OCI-LY7 (cell line): ENCODE results near the gene MYL3. TPM values are rescaled to one million over a fixed set of nuclear protein-coding genes. Genes with fewer than 3 reads are reported as not detected.

Experiments used
- BruUV-seq: library from RNA; stranded (reverse); fragments of 400-500 nt; replicated peaks from 2 replicates; lab custom pipeline; 2021; lab: Mats Ljungman, UMichigan
- CTCF ChIA-PET: fragments of 300-600 bp; sonication (Branson Sonifier 250); formaldehyde crosslinking; loops from one replicate; lab custom pipeline; 2022; ENCODE audit warnings: antibody characterized with exemption; ENCODE audit not compliant: unreplicated experiment; lab: Charles Lee
- POLR2A ChIA-PET: fragments of 300-600 bp; sonication (Branson Sonifier 250); formaldehyde crosslinking; loops from one replicate; lab custom pipeline; 2022; ENCODE audit warnings: antibody characterized with exemption; lab: Charles Lee
- DNase-seq: peaks from one replicate; pipeline ENCODE4 v3.0.0-alpha.2; 2015; ENCODE audit warnings: low spot score
- H2AFZ ChIP-seq: fragments of 200-600 bp; sonication (generic), shearing (Covaris generic); 2 replicates; pipeline ENCODE4 v1.6.1; 2014; ENCODE audit warnings: mild to moderate bottlenecking, antibody characterized with exemption, low read length, moderate library complexity
- H3K27ac ChIP-seq: fragments of 200-600 bp; sonication (generic); 2 replicates; pipeline ENCODE4 v1.5.1; 2014; ENCODE audit warnings: mixed run types, low read depth, mild to moderate bottlenecking, moderate library complexity, low read length, inconsistent platforms; ENCODE audit not compliant: poor library complexity, severe bottlenecking
- H3K36me3 ChIP-seq: fragments of 200-600 bp; sonication (generic); 2 replicates; pipeline ENCODE4 v1.6.1; 2014; ENCODE audit warnings: mild to moderate bottlenecking, antibody characterized with exemption, low read length, moderate library complexity, mixed read lengths; ENCODE audit not compliant: insufficient read depth
- H3K4me1 ChIP-seq: fragments of 200-600 bp; sonication (generic); 2 replicates; pipeline ENCODE4 v1.5.1; 2014; ENCODE audit warnings: mild to moderate bottlenecking, low read length; ENCODE audit not compliant: insufficient read depth, poor library complexity, severe bottlenecking
- H3K4me2 ChIP-seq: fragments of 200-600 bp; sonication (generic); 2 replicates; pipeline ENCODE4 v1.6.1; 2014; ENCODE audit warnings: mild to moderate bottlenecking, low read length
- H3K4me3 ChIP-seq: fragments of 200-600 bp; sonication (generic); 2 replicates; pipeline ENCODE4 v1.5.1; 2014; ENCODE audit warnings: mild to moderate bottlenecking, low read depth, low read length; ENCODE audit not compliant: poor library complexity, severe bottlenecking
- H3K79me2 ChIP-seq: fragments of 200-600 bp; sonication (generic); 2 replicates; pipeline ENCODE4 v1.6.1; 2016; ENCODE audit warnings: low read depth, mild to moderate bottlenecking, low read length, moderate library complexity, mixed read lengths; ENCODE audit not compliant: insufficient read depth
- H3K9me2 ChIP-seq: fragments of 200-600 bp; sonication (generic); 2 replicates; pipeline ENCODE4 v1.6.1; 2016; ENCODE audit warnings: mild to moderate bottlenecking, low read length, mixed read lengths; ENCODE audit not compliant: insufficient read depth
- H3K9me3 ChIP-seq: fragments of 200-600 bp; sonication (generic); 2 replicates; pipeline ENCODE4 v1.6.1; 2014; ENCODE audit warnings: mild to moderate bottlenecking, mixed run types, low read length, mixed read lengths
- H4K20me1 ChIP-seq: fragments of 200-600 bp; sonication (generic); 2 replicates; pipeline ENCODE4 v1.6.1; 2014; ENCODE audit warnings: mild to moderate bottlenecking, antibody characterized with exemption, low read length, moderate library complexity, mixed read lengths; ENCODE audit not compliant: insufficient read depth
- EZH2phosphoT487 ChIP-seq: fragments of 200-600 bp; sonication (generic); IDR thresholded peaks from 2 replicates; pipeline ENCODE4 v1.6.1; 2018; ENCODE audit warnings: low read depth, borderline replicate concordance, mild to moderate bottlenecking, mixed run types, antibody characterized with exemption, low read length, moderate library complexity, mixed read lengths
- intact Hi-C: fragments of 100-400 bp; cut with micrococcal nuclease; formaldehyde crosslinking; loops from one replicate; pipeline ENCODE4 v1.10.0; 2022; ENCODE audit not compliant: unreplicated experiment
- total RNA-seq, 2 experiments: library from RNA; depleted of rRNA in 1 of 2; stranded (reverse); fragments of >200 nt in 1 of 2; shearing (Covaris generic) in 1 of 2; gene quantifications; 2 replicates each; pipeline ENCODE4 v1.2.3, GENCODE V29; 2014 to 2022
- TF ChIP-seq, protein P1 (sequence below): fragments of 200-600 bp; sonication (generic); conservative IDR thresholded peaks from 2 replicates; pipeline ENCODE4 v1.5.1; 2014; ENCODE audit warnings: mild to moderate bottlenecking, antibody characterized with exemption, low read length, moderate library complexity, mixed read lengths

The MYL3 gene
- total RNA-seq, 2 experiments from 2014 or later, result not detected

DNA sequence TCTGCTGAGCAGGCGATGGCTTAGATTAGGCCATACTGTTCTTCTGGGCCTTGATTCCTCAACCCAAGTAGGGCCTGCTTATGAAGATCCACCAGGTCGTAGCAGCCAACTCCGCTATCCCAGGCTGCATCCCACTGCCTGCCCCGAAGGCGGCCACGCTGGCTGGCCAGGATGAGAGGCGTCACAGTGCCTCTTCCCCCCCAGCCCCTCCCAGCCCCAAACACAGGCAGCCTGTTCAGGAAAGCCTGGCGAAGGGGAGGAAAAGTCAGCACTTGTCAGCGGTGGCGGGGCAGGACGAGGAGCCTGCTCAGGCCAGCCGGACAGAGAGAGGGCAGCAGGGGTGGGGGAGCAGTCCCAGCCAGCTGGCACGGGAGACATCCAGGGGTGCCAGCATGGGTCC is 25.5 kb upstream of the MYL3 start:
- no TSS peak for BruUV-seq
- no peak for TF ChIP-seq EZH2phosphoT487
- TF ChIP-seq, protein P1, sequence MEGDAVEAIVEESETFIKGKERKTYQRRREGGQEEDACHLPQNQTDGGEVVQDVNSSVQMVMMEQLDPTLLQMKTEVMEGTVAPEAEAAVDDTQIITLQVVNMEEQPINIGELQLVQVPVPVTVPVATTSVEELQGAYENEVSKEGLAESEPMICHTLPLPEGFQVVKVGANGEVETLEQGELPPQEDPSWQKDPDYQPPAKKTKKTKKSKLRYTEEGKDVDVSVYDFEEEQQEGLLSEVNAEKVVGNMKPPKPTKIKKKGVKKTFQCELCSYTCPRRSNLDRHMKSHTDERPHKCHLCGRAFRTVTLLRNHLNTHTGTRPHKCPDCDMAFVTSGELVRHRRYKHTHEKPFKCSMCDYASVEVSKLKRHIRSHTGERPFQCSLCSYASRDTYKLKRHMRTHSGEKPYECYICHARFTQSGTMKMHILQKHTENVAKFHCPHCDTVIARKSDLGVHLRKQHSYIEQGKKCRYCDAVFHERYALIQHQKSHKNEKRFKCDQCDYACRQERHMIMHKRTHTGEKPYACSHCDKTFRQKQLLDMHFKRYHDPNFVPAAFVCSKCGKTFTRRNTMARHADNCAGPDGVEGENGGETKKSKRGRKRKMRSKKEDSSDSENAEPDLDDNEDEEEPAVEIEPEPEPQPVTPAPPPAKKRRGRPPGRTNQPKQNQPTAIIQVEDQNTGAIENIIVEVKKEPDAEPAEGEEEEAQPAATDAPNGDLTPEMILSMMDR, result no peak
- Histone ChIP-seq H3K27ac (no peak overlapping the region), H2AFZ (no peak overlapping the region), H4K20me1 (no peaks in the 10 kb centered on the region), H3K36me3 (no peaks in the 10 kb centered on the region), H3K4me2 (no peak overlapping the region), H3K4me1 (no peaks in the 10 kb centered on the region), H3K9me3 (no peaks in the 10 kb centered on the region), H3K4me3 (no peak overlapping the region), H3K79me2 (no peaks in the 10 kb centered on the region), H3K9me2 (no peaks in the 10 kb centered on the region)
- no peak for DNase-seq
- ChIA-PET POLR2A (no interaction called here), CTCF (no interaction called here)
- intact Hi-C loops, result no loop called here

DNA sequence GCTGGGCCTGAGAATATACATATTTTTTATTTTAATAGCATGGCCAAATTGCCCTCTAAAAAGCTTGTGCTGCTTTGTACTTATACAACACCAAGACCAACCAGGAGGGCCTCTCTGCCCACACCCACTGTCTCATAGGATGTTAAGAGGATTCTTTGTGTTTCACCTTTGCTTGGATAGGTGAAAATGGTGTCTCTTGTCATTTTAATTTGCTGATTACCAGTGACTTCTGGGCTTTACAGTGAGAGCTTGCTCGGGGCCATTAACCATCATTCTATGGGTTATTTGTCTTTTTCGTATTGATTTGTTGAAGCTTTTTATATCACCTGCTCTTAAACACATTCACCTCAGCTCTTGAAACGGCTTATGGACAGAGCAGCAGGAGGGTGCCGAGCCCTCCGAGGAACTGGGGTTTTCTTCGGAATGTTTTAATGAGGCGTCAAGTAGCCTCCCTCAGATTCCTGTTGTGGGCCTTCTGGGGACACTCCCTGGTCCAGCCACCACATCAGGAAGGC is 24.8 kb upstream of the MYL3 start:
- CTCF ChIA-PET, result no interaction called here
- BruUV-seq, result no TSS peak

DNA sequence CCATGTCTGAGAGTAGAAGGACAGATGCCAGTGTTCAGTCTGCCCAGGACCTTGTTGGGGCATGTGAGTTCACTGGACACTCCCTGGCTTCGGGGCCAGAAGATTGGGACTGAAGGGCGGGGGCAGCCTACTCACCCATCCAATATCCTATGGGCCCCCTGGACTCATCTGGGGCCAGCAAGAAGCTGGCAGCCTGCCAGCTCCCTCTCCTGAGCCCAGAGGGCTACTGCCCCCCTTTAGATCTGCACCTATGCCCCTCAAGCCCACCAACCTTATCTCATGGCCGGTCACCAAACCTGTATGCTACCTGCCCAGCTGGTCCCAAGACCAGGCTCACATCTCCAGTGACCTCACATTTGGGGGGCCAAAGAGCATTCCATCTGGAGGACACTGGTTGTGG is 22.4 kb upstream of the MYL3 start:
- H3K4me3 ChIP-seq, result no peak overlapping the region
- DNase-seq, result no peak
- no peaks in the 10 kb centered on the region for H3K9me2 ChIP-seq
- H4K20me1 ChIP-seq, result no peaks in the 10 kb centered on the region; the same call in 1 of the 2 replicates
- no peaks in the 10 kb centered on the region for H3K79me2 ChIP-seq
- no peak overlapping the region for H3K4me2 ChIP-seq
- TF ChIP-seq, protein P1, result no peak
- no peak for TF ChIP-seq EZH2phosphoT487
- H2AFZ ChIP-seq, result no peak overlapping the region
- POLR2A ChIA-PET, result interaction anchor here (0.8 kb wide), 1 partner anchor 106 kb away, joined by 3 read pairs; no protein-coding TSS in a partner anchor
- CTCF ChIA-PET, result no interaction called here
- no peaks in the 10 kb centered on the region for H3K36me3 ChIP-seq
- BruUV-seq, result no TSS peak
- intact Hi-C loops, result no loop called here
- H3K9me3 ChIP-seq, result no peaks in the 10 kb centered on the region
- H3K4me1 ChIP-seq, result no peaks in the 10 kb centered on the region
- no peak overlapping the region for H3K27ac ChIP-seq

More for the DNA sequence above, 24.8 kb upstream of the MYL3 start:
- Histone ChIP-seq H2AFZ (no peak overlapping the region), H3K4me2 (no peak overlapping the region), H3K4me1 (no peaks in the 10 kb centered on the region), H4K20me1 (no peaks in the 10 kb centered on the region), H3K27ac (no peak overlapping the region), H3K4me3 (no peak overlapping the region), H3K9me3 (no peaks in the 10 kb centered on the region), H3K36me3 (no peaks in the 10 kb centered on the region), H3K79me2 (no peaks in the 10 kb centered on the region), H3K9me2 (no peaks in the 10 kb centered on the region)
- no peak for TF ChIP-seq EZH2phosphoT487
- TF ChIP-seq, protein P1, result no peak
- intact Hi-C loops, result no loop called here
- POLR2A ChIA-PET, result no interaction called here
- DNase-seq, result no peak
